Measurements from ENCODE around the gene TFF2. TPM values are rescaled to one million over a fixed set of nuclear protein-coding genes. Genes with fewer than 3 reads are reported as not detected.

The TFF2 gene
- total RNA-seq, 1 donor from 2014 or later = not detected

GRCh38 chr21:42344631-42345030, 6.2 kb downstream of the TFF2 start:
- ATAC-seq = no peak

- ATAC-seq = no peak
Measured at GRCh38 chr21:42343963-42344510, 6.8 kb downstream of the TFF2 start.

- ATAC-seq = no peak
Measured at GRCh38 chr21:42343556-42343955, 7.2 kb downstream of the TFF2 start.

- no peak for ATAC-seq
Measured at GRCh38 chr21:42343101-42343500, 7.7 kb downstream of the TFF2 start.

GRCh38 chr21:42341776-42342542, 8.8 kb downstream of the TFF2 start:
- ATAC-seq = no peak

- no peak for ATAC-seq
Measured at GRCh38 chr21:42340187-42341050, 10.4 kb downstream of the TFF2 start.

GRCh38 chr21:42338729-42339715, 11.8 kb downstream of the TFF2 start:
- ATAC-seq = peak; percentile 7

GRCh38 chr21:42337830-42338728, 12.7 kb downstream of the TFF2 start:
- peak; percentile 97 for ATAC-seq

- ATAC-seq = no peak
Measured at GRCh38 chr21:42337276-42337675, 13.5 kb downstream of the TFF2 start.

GRCh38 chr21:42336054-42336453, 14.7 kb downstream of the TFF2 start:
- ATAC-seq = no peak

- ATAC-seq = no peak
Measured at GRCh38 chr21:42332557-42333317, 18.1 kb downstream of the TFF2 start.

GRCh38 chr21:42331660-42332059, 19.1 kb downstream of the TFF2 start:
- no peak for ATAC-seq

- no peak for ATAC-seq
Measured at GRCh38 chr21:42330380-42331371, 20.1 kb downstream of the TFF2 start.

GRCh38 chr21:42324896-42325295, 25.9 kb downstream of the TFF2 start:
- no peak for ATAC-seq

- no peak for ATAC-seq
Measured at GRCh38 chr21:42321845-42322244, 28.9 kb downstream of the TFF2 start.

GRCh38 chr21:42321231-42321630, 29.6 kb downstream of the TFF2 start:
- ATAC-seq = no peak

- no peak for ATAC-seq
Measured at GRCh38 chr21:42320791-42321190, 30.0 kb downstream of the TFF2 start.

GRCh38 chr21:42319851-42320572, 30.8 kb downstream of the TFF2 start:
- peak; percentile 59 for ATAC-seq

All from esophagus mucosa (tissue), 1 donor.